Epithelial cell of proximal tubule (primary cell): ENCODE results near the gene TNRC6C. TPM values are rescaled to one million over a fixed set of nuclear protein-coding genes. Genes with fewer than 3 reads are reported as not detected.
"Not testable (repeated sequence)": the region's sequence is repeated elsewhere in the genome, so short reads cannot be mapped to it uniquely, and the experiment has no call there.

ENCODE experiments used
- DNase-seq: peaks from one replicate; pipeline ENCODE4 v3.0.0-alpha.2; 2011; ENCODE audit warnings: low read depth
- H3K4me3 ChIP-seq: 2 replicates; pipeline ENCODE4 v1.5.1; 2011; ENCODE audit warnings: low read depth, mild to moderate bottlenecking, low read length
- total RNA-seq: library from RNA; depleted of rRNA; stranded (reverse); fragments of >200 nt; gene quantifications from 2 replicates; pipeline ENCODE4 v1.2.3, GENCODE V29; 2015
- TF ChIP-seq, protein P1 (sequence below): conservative IDR thresholded peaks from 2 replicates; pipeline ENCODE4 v1.5.1; 2012; ENCODE audit warnings: low read depth, mild to moderate bottlenecking, low read length

The TNRC6C gene
- total RNA-seq, 1 donor from 2014 or later, result 5.3 TPM

DNA sequence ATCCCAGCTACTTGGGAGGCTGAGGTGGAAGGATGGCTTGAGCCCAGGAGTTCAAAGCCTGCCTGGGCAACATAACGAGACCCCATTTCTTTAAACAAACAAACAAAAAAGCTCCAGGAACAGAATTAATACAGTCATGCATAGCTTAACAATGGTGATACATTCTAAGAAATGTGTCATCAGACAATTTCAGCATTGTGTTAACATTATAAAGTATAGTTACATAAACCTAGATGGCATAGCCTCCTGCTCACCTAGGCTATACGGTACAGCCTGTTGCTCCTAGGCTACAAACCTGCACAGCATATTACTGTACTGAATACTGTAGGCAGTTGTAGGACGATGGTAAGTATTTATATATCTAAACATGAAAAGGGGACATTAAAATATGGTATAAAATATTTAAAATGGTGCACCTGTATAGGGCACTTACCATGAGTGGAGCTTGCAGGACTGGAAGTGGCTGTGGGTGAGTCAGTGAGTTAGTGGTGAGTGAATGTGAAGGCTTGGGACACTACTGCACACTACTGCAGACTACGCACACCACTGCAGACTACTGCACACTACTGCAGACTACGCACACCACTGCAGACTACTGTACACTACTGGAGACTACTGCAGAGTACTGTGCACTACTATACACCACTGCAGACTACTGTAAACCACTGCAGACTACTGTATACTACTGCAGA is 95.4 kb downstream of the TNRC6C start:
- no peak overlapping the region for H3K4me3 ChIP-seq
- DNase-seq, result no peak
- TF ChIP-seq, protein P1, sequence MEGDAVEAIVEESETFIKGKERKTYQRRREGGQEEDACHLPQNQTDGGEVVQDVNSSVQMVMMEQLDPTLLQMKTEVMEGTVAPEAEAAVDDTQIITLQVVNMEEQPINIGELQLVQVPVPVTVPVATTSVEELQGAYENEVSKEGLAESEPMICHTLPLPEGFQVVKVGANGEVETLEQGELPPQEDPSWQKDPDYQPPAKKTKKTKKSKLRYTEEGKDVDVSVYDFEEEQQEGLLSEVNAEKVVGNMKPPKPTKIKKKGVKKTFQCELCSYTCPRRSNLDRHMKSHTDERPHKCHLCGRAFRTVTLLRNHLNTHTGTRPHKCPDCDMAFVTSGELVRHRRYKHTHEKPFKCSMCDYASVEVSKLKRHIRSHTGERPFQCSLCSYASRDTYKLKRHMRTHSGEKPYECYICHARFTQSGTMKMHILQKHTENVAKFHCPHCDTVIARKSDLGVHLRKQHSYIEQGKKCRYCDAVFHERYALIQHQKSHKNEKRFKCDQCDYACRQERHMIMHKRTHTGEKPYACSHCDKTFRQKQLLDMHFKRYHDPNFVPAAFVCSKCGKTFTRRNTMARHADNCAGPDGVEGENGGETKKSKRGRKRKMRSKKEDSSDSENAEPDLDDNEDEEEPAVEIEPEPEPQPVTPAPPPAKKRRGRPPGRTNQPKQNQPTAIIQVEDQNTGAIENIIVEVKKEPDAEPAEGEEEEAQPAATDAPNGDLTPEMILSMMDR, result no peak

DNA sequence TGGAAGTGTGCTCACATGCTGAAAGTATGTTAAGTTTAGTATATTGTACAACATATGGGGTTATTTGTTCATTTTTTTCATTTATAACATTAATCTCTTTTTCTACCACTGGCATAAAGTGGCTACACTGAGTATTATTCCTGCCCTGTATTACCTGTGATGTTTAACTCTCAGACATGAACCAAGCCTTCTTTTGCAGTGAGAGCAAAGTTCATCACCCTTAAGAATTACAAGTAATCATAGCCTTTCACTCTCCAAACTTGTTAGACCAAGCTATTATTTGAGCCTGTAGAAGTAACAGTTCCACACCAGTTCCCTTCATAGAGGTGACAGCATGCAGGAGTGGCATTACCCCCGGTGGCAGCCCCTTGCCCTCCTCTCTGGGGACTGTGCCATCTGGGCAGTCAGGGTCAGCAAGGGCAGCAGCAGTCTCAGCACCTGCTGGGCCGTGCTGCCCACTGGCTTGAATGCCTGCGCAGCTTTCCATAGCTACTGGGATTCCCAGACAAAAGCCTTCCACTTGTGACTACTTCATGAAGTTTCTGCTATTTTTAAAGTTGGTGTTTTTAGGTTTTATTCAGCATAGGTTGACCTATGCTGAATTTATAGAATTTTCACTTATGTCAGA is 98.7 kb downstream of the TNRC6C start:
- TF ChIP-seq, protein P1, result no peak
- no peak for DNase-seq
- H3K4me3 ChIP-seq, result no peak overlapping the region

DNA sequence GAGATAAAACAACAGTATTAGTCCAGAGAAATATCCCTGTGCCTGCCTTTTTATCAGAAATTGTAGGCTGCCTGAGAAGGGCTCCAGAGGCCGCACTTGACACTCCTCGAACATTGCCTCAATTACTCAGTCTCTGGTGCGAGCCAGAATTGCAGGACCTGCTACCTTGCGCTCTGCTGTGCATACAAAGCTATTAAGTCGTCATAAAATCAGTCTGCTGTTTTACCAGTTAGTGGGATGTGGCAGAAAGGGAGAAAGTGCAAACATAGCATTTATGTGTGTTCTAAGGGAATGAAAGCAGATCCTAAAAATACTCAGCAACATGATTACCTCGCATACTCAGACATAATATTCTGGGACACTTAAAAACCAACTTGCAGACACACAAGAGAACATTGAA is 99.5 kb downstream of the TNRC6C start:
- DNase-seq, result no peak
- TF ChIP-seq, protein P1, result no peak
- H3K4me3 ChIP-seq, result no peak overlapping the region

DNA sequence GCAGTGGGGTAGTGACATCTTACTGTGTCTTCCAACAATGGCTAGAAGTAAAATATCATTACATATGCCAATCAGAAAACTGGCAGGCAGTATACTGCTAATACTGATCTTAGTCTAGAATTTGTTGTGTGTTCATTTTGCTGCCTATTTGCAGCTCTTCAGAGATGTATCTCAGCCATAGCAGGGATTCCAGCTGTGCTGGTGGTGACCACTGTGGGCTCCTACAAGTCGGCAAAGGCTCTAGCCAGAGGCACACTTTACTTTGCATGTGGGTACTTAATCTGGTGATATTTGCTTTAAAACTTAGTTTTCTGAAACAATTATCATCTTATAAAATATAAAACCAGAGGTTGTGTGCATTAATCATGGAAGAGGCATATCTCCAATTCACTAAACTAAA is 100.1 kb downstream of the TNRC6C start:
- TF ChIP-seq, protein P1, result no peak
- no peak overlapping the region for H3K4me3 ChIP-seq
- DNase-seq, result no peak

DNA sequence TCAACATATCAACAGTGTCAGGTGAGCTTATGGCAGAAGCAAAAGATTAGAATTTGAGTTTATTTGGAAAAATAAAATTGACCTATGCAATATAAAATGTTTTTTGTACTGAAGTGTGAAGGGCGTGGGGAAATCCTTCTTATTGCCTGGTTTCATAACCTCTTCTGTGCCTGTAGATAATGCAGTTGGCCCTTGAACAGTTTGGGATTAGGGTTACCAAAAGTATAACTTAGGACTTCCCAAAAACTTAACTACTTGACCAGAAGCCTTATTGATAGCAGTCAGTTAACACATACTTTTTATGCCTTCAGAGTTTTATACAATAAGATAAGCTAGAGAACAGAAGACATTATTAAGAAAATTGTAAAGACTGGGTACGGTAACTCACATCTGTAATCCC is 104.1 kb downstream of the TNRC6C start:
- TF ChIP-seq, protein P1, result no peak
- no peak overlapping the region for H3K4me3 ChIP-seq
- no peak for DNase-seq

DNA sequence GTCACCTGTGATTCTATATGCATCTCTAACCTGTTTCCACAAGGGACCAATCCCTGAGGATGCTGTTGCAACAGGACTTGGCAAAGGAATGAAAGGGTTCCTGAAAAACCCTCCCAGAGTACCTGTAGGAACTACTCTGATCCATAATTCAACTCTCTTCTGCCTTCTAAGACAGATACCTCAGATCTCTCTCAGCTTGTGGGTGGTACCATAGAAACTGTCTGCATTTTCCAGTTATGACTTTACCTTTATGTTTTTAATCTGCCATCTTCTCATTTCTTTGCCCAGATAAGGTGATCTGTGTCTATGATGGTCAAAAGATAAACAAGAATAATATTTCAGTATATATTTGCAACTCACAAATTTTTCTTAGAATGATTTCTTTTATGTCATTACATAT is 105.0 kb downstream of the TNRC6C start:
- TF ChIP-seq, protein P1, result no peak
- no peak for DNase-seq
- H3K4me3 ChIP-seq, result no peak overlapping the region

DNA sequence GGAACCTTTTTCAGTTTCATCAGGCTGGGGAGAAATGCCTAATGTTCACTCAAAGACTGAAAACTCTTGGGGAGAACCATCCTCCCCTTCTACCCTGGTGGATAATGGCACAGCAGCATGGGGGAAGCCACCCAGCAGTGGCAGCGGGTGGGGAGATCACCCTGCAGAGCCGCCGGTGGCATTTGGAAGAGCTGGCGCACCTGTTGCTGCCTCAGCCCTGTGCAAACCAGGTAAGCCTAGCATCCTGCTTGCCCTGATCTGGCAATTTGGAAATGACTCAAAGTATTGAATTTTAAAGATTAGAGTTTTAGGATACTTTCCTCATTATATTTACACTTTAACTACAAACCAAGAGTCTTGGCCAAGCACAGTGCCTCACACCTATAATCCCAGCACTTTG is 106.2 kb downstream of the TNRC6C start:
- no peak for DNase-seq
- H3K4me3 ChIP-seq, result no peak overlapping the region
- TF ChIP-seq, protein P1, result no peak

DNA sequence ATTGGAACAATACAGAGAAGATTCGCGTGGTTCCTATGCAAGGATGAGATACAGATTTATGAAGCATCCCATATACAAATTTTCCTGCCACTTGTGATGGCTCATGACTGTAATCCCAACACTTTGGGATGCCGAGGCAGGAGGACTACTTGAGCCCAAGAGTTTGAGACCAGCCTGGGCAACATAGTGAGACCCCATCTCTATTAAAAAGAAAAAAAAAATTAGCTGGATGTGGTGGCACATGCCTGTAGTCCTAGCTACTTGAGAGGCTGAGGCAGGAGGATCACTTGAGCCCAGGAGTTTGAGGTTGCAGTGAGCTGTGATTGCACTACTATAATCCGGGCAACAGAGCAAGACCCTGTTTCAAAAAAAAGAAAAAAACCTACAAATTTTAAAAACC is 108.5 kb downstream of the TNRC6C start:
- not testable (repeated sequence) for DNase-seq, H3K4me3 ChIP-seq
